Stimulated activated CD8-positive, alpha-beta memory T cell treated with anti-CD3 and anti-CD28 coated beads, Interleukin-7, amount 100 ng/mL, for 48 hours (primary cell): ENCODE measurements around the gene HS3ST6.
A peak's percentile ranks its signal among the peaks of the same experiment; 100 is the strongest.
"Not testable (repeated sequence)": the region's sequence is repeated elsewhere in the genome, so short reads cannot be mapped to it uniquely, and the experiment has no call there.

Experiments used
- DNase-seq, 2 donors: peaks; one replicate each; pipeline ENCODE4 v3.0.0-alpha.2; 2020; ENCODE audit warnings: low read depth in 1 of 2; ENCODE audit errors: extremely low read depth in 1 of 2

HS3ST6 gene

DNA sequence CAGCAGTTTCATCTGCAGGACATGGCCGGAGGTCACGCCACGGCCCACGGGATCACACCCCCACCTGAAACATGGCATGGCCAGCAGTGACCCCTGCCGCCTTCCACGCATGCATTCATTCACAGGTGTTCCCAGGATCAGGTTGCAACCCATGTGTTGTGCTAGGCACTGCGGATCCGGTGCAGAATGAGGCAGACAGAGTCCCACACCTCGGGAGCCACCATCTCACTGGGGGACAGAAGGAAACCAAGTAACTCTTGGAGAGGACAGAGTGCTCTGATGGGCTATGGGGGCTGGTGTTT, 29.1 kb upstream of the HS3ST6 start:
- DNase-seq, result no peak

DNA sequence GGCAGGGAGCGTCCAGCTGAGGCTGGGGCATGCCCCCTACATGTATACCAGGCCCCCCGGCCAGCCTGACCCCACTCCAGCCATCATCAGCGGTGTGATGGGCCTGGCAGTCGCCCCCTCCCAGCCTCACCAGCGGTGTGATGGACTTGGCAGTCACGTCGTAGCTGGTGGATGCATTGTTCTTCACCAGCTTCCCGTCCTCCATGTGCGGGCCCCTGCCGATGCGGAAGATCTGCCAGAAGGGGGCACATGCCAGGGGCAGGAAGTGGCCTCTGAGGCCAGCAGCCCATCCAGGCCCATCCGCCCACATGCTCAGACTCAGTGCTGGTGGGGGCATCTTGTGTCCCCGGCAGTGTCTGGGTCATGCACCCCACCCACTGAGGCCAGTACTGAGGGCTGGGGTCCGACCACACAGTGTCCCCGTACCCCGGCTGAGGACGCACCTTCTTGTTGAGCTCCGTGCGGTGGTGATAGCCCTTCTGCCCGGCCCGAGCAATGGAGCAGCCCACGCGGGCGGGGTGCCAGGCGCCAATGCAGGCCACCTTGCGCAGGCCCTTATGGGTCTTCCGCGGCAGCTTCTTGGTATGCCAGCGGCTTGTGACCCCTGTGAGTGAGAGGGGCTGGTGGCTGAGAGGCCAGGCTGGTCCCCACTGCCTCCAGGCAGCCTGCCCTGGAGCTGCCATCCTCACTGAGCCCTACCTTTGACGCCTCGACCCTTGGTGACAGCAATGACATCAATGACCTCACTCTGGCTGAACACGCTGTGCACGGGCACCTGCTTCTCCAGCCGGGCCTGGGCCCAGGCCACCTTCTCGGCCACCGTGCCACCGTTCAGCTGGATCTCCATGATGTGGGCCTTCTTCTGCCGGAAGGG, 28.5 kb upstream of the HS3ST6 start:
- DNase-seq, result no peak

DNA sequence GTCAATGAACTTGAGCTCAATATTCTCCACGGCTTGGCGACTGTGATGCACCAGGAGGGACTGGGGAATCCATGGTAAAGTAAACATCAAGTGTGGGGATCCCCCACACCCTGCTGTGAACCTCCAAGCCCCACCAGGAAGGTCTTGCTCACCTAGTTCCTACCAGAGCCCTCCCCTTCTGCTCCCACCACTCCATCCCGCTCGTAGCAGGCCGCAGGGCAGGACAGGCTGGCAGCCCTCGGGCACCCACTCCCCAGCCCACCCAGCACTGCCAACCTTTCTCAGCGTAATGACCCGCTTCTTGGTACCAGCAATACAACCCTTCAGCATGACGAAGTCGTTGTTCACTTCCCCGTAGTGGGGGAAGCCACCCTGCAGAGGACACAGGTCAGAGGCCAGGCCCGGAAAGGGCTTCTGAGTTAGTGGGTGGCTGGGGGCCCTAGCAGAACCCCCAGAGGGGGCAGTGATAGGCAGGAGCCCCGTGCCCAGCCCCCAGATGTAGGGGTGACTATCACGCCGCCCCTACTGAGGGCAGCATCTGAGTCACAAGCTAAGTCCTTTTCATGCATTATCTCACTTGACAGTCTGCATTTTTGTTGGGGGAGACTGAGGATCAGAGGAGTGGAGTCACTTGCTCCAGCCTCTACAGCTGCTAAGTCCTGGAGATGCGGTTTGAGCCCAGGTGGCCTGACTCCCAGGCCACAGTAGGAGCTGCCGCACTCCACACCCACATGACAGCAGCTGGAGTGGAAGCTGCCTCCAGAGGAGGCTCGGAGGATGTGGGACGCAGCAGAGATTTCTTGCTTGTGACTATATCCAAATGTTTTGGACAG, 27.6 kb upstream of the HS3ST6 start:
- no peak for DNase-seq

- no peak for DNase-seq
Measured at GRCh38 chr16:1944612-1945199, 26.5 kb upstream of the HS3ST6 start.

GRCh38 chr16:1942810-1943726, 24.9 kb upstream of the HS3ST6 start, which contains the start of gene MSRB1:
Gene MSRB1 (minus strand): TSS chr16:1943199. CDS start chr16:1943156, 43 bp downstream.
- DNase-seq, result peak; percentile 98 to 100

DNA sequence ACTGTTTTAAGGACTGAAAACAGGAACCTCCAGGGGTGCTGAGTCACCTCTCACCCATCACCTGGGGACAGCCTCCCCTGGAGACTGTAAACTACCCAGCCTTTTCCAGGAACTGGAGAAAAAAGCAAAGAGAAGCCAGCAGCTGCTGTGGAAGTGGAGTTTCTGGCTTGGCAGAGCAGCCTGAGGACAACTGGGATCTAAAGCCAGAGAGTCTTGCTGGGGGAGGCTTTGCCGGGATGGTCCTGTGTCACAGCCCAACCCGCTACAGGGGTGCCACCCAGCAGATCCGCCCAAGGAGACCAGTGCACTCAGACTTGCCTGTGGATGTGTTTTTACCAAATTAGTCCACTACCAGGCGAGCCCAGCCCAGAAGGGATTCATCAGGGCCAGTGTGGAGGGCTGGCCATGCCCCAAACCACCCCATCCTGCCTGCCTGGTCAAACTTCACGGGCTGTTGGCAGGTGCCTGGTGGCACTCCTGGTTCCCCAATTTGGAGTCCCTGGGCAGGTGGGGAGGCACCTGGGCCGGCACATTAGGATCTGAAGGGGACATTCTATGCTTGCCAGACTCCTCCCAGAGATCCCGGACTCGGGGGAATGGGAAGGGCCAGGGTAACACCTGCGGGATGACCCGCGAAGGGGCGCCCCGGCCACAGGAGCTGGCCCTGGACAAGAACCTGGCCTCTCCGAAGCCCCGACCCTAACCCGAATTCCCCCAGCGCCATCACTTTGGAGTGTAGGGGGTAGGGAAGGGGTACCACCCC, 24.0 kb upstream of the HS3ST6 start:
- no peak for DNase-seq

DNA sequence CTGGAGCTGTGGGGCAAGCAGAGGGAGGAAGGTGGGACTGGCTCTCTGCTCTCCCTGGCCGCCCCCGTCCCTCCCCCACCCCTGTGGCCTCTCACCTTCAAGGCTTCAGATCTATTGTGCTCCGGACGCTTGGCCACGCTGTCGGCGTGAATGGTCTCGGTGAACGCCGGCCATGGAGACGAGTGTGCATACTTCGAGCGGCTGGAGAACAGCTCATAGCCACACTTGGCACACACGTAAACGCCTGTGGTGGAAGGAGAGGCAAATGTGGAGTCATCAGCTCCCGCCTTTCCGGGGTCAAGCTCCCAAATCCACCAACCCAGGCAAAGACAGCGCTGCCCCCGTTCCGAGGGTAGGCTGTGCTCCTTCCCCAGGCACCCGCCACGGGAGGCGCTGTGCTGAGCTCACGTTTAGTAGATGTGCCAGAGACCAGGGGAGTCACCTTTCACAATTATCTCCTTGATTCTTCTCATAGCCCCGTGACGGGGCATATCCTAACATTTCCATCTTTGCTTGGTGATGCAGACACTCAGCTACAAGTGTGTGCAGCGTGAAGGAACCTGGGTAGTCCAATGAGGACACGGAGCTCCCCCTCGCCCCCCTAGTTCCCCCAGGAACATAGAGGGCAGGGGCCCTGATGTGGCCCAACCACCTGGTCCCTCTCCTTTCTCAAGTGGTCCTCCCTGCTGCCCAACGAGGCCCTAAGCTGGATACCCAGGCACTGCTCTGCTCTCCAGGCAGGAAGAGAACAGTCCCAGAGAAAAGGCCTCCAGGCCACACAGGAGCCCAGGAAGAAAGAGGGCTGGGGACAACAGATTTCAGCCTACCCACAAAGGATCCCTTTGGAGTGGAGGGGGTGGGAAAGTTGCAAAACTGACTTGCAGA, 23.2 kb upstream of the HS3ST6 start:
- no peak for DNase-seq

- no peak for DNase-seq
Measured at GRCh38 chr16:1940273-1941161, 22.3 kb upstream of the HS3ST6 start.

DNA sequence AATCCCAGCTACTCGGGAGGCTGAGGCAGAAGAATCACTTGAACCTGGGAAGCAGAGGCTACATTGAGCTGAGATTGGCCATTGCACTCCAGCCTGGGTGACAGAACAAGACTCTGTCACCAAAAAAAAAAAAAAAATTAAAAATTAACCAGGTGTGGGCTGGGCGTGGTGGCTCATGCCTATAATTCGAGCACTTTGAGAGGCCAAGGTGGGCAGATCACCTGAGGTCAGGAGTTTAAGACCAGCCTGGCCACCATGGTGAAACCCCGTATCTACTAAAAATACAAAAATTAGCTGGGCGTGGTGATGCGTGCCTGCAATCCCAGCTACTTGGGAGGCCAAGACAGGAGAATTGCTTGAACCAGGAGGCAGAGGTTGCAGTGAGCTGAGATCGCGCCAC, 21.6 kb upstream of the HS3ST6 start:
- not testable (repeated sequence) for DNase-seq

GRCh38 chr16:1938910-1939309, 20.7 kb upstream of the HS3ST6 start:
- no peak for DNase-seq

- no peak for DNase-seq
Measured at GRCh38 chr16:1938316-1938715, 20.1 kb upstream of the HS3ST6 start.

- DNase-seq, result no peak
Measured at GRCh38 chr16:1936945-1937479, 18.8 kb upstream of the HS3ST6 start.

- DNase-seq, result no peak
Measured at GRCh38 chr16:1933097-1933661, 15.0 kb upstream of the HS3ST6 start.

- no peak for DNase-seq
Measured at GRCh38 chr16:1932050-1933028, 14.1 kb upstream of the HS3ST6 start.

GRCh38 chr16:1930338-1930720, 12.1 kb upstream of the HS3ST6 start:
- no peak for DNase-seq
